Astrocyte of the spinal cord (primary cell): ENCODE data around the gene UBR3.

Experiments used
- DNase-seq: peaks from one replicate; pipeline ENCODE4 v3.0.0; 2011; ENCODE audit warnings: low read depth, low spot score
- H3K4me3 ChIP-seq: 2 replicates; pipeline ENCODE4 v1.5.1; 2011; ENCODE audit warnings: low read depth, mild to moderate bottlenecking, low read length, moderate library complexity
- CTCF ChIP-seq: IDR thresholded peaks from 2 replicates; pipeline ENCODE4 v1.5.1; 2012; ENCODE audit warnings: low read depth, mild to moderate bottlenecking, low read length, inconsistent platforms
- in situ Hi-C: cut with HindIII; loops from 2 replicates; pipeline ENCODE4 v1.10.0; 2017; ENCODE audit warnings: low sequenced_read_pairs

Gene UBR3

GRCh38 chr2:170095380-170095779 is 268.1 kb downstream of the UBR3 start:
- H3K4me3 ChIP-seq: no peak overlapping the region
- DNase-seq: no peak
- in situ Hi-C loops: no loop called here
- no peak for TF ChIP-seq CTCF

GRCh38 chr2:170098626-170099312 is 271.5 kb downstream of the UBR3 start:
- H3K4me3 ChIP-seq: no peak overlapping the region
- DNase-seq: peak; percentile 26
- no peak for TF ChIP-seq CTCF
- in situ Hi-C loops: no loop called here

GRCh38 chr2:170101789-170102188 is 274.5 kb downstream of the UBR3 start:
- no peak for DNase-seq
- TF ChIP-seq CTCF: no peak
- H3K4me3 ChIP-seq: no peak overlapping the region
- in situ Hi-C loops: no loop called here

GRCh38 chr2:170106102-170106840 is 279.0 kb downstream of the UBR3 start:
- no peak overlapping the region for H3K4me3 ChIP-seq
- TF ChIP-seq CTCF: no peak
- in situ Hi-C loops: no loop called here
- no peak for DNase-seq

- DNase-seq: no peak
- TF ChIP-seq CTCF: no peak
- no peak overlapping the region for H3K4me3 ChIP-seq
- in situ Hi-C loops: no loop called here
These were observed 286.1 kb downstream of the UBR3 start for GRCh38 chr2:170113168-170113894.

- no peak overlapping the region for H3K4me3 ChIP-seq
- DNase-seq: no peak
- no peak for TF ChIP-seq CTCF
- in situ Hi-C loops: no loop called here
These were observed 288.4 kb downstream of the UBR3 start for GRCh38 chr2:170115501-170116229.
